ENCODE data around the gene GCN1. TPM values are rescaled to one million over a fixed set of nuclear protein-coding genes. Genes with fewer than 3 reads are reported as not detected.

Gene GCN1
- total RNA-seq, 1 donor from 2014 or later, result 114 TPM

DNA sequence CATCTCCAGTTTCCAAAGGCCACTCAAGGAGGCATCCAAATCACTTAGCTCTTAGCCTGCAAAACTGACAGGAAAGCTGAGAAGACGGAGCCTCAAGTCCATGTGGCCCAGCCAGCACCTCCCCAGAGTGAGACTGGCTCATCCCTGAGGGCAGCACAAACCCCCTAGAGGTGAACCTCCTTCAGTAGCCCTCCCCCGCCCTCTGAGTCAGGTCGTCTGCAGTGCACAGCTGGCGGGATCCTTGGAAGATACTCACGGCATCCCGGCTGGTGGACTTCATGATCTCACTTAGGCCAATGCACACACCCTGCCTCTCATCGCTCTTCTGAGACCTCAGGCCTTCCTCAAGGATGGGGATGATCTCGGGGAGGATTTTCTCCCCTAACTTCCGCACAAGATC is 53.9 kb downstream of the GCN1 start:
- Mint-ChIP-seq H3K27me3 (ENCODE audit: low read depth) (no peaks in the 10 kb centered on the region), H3K9me3 (no peaks in the 10 kb centered on the region), H3K4me1 (no peaks in the 10 kb centered on the region), H3K36me3 (ENCODE audit: low read depth) (peaks cover 24% of the 10 kb centered on the region), H3K27ac (ENCODE audit: unreplicated experiment) (no peak overlapping the region), H3K4me3 (no peak overlapping the region)
- TF ChIP-seq, protein P1, sequence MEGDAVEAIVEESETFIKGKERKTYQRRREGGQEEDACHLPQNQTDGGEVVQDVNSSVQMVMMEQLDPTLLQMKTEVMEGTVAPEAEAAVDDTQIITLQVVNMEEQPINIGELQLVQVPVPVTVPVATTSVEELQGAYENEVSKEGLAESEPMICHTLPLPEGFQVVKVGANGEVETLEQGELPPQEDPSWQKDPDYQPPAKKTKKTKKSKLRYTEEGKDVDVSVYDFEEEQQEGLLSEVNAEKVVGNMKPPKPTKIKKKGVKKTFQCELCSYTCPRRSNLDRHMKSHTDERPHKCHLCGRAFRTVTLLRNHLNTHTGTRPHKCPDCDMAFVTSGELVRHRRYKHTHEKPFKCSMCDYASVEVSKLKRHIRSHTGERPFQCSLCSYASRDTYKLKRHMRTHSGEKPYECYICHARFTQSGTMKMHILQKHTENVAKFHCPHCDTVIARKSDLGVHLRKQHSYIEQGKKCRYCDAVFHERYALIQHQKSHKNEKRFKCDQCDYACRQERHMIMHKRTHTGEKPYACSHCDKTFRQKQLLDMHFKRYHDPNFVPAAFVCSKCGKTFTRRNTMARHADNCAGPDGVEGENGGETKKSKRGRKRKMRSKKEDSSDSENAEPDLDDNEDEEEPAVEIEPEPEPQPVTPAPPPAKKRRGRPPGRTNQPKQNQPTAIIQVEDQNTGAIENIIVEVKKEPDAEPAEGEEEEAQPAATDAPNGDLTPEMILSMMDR (conservative IDR thresholded peaks at IDR 0.05), result no peak
- DNase-seq (ENCODE audit: low read depth, low spot score), result no peak

DNA sequence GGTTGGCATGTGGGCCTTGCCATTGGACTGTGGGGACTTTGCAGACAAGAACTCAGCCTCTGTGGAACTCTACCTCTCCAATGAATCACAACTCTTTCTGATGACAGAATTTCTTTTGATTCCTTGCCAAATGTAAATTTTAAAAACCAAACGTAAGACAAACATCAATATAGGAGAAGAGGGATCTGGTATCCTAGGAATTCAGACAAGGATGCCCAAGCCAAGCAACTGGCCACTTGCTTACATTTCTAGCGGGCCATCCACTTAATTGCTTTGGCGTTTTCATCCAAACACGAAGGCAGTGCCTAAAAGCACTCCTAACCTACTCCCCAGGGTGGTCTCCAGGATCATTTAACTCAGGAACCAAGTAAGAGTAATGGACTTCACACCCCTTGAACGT is 54.6 kb downstream of the GCN1 start:
- TF ChIP-seq, protein P1 (conservative IDR thresholded peaks at IDR 0.05), result no peak
- Mint-ChIP-seq H3K27ac (ENCODE audit: unreplicated experiment) (no peak overlapping the region), H3K27me3 (ENCODE audit: low read depth) (no peaks in the 10 kb centered on the region), H3K36me3 (ENCODE audit: low read depth) (peaks cover 25% of the 10 kb centered on the region), H3K4me3 (no peak overlapping the region), H3K9me3 (no peaks in the 10 kb centered on the region), H3K4me1 (no peaks in the 10 kb centered on the region)
- DNase-seq (ENCODE audit: low read depth, low spot score), result no peak

DNA sequence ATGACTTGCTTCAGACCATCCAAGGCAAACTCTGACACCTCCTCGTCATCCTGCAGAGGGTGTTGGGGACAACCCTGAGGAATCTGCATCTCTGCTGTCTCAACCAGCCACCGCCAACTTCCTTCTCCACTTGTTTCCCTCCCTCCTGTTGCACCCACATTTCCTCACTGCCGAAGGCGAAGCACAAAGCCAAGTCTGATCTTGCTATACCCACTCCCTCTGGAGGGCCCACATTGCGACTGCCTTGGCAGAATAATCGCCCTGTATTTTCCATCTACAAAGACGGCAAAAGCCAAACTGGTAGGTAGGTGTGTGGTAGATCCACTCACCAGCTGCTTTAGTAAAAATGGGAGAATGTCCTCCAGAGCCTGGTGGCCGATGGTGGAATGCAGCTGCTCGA is 56.1 kb downstream of the GCN1 start:
- Mint-ChIP-seq H3K27ac (ENCODE audit: unreplicated experiment) (no peak overlapping the region), H3K9me3 (no peaks in the 10 kb centered on the region), H3K4me1 (no peaks in the 10 kb centered on the region), H3K36me3 (ENCODE audit: low read depth) (peaks cover 27% of the 10 kb centered on the region), H3K27me3 (ENCODE audit: low read depth) (no peaks in the 10 kb centered on the region), H3K4me3 (no peak overlapping the region)
- TF ChIP-seq, protein P1 (conservative IDR thresholded peaks at IDR 0.05), result no peak
- DNase-seq (ENCODE audit: low read depth, low spot score), result no peak

DNA sequence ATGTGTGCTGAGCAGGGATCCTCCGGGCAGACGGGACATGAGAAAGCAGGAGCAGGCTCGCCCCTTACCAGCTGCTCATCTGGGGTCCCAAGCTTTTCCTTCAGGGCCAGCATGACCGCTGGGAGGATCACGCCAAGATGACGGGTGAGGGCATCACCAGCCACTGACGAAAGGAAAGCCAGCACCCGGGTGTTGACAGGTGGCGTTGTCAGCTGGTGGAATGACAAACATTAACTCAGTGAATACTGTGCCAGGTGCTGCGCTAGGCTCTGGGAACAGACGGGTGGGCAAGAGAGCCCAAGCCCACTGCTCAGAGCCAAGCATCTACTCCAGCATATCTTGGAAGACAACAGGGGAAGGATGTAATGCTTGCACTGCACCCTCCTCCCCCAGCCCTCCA is 56.7 kb downstream of the GCN1 start:
- Mint-ChIP-seq H3K9me3 (no peaks in the 10 kb centered on the region), H3K27ac (ENCODE audit: unreplicated experiment) (no peak overlapping the region)

DNA sequence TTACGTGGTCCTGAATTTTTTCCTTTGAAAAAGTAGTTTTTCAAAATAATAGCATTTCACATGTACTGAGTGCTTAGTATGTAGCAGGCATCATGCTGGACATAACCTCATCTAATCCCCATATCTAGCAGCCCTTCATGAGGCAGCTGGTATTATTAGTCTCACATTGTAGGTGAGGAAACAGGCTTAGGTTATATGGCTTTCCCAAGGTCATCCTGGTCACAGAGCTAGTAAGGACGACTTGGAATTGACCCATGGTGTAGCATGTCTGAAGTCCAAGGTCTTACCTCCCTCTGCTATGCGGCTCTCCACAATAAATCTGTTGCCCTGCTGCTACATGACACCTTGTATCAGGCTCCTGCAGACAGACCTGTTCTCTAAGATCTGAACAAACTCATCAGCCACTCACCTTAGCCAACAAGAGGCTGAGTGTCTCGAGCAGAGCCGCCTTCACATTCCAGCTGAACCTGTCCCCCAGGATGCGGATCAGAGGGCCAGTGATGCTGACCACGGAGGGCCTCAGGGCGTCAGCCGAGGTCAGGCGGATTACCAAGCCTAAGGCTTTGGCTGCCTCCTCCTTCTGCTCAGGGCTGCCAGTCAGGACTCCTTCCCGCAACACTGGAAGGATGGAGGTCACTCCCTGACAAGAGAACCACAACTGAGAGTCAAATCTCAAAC is 58.3 kb downstream of the GCN1 start:
- Mint-ChIP-seq H3K9me3 (no peaks in the 10 kb centered on the region), H3K4me3 (no peak overlapping the region), H3K36me3 (ENCODE audit: low read depth) (peaks cover 23% of the 10 kb centered on the region)

More for the DNA sequence above, 56.7 kb downstream of the GCN1 start:
- no peaks in the 10 kb centered on the region for H3K4me1 Mint-ChIP-seq
- TF ChIP-seq, protein P1 (conservative IDR thresholded peaks at IDR 0.05), result no peak
- DNase-seq (ENCODE audit: low read depth, low spot score), result no peak
- H3K4me3 Mint-ChIP-seq, result no peak overlapping the region
- H3K36me3 Mint-ChIP-seq (ENCODE audit: low read depth), result peaks cover 27% of the 10 kb centered on the region
- H3K27me3 Mint-ChIP-seq (ENCODE audit: low read depth), result no peaks in the 10 kb centered on the region

More for the DNA sequence above, 58.3 kb downstream of the GCN1 start:
- Mint-ChIP-seq H3K4me1 (no peaks in the 10 kb centered on the region), H3K27me3 (ENCODE audit: low read depth) (no peaks in the 10 kb centered on the region), H3K27ac (ENCODE audit: unreplicated experiment) (no peak overlapping the region)
- TF ChIP-seq, protein P1 (conservative IDR thresholded peaks at IDR 0.05), result no peak
- no peak for DNase-seq (ENCODE audit: low read depth, low spot score)

Measured in neural crest cell (in vitro differentiated cells).